K562 (cell line): ENCODE data around the gene HMGXB3. TPM values are rescaled to one million over a fixed set of nuclear protein-coding genes. Genes with fewer than 3 reads are reported as not detected.

ENCODE experiments used
- BACH1 ChIP-seq: fragments of 200-800 bp; sonication (Bioruptor generic); IDR thresholded peaks from 2 replicates; pipeline ENCODE4 v1.6.1; 2016; ENCODE audit warnings: missing genetic modification characterization, missing compliant biosample characterization
- CCNT2 ChIP-seq: IDR thresholded peaks from 2 replicates; pipeline ENCODE4 v1.6.1; 2011; ENCODE audit warnings: borderline replicate concordance, low read depth, mild to moderate bottlenecking, moderate library complexity, mixed read lengths, low read length; ENCODE audit not compliant: insufficient read length; ENCODE audit errors: extremely low read depth
- ILK ChIP-seq: fragments of 450-650 bp; IDR thresholded peaks from 2 replicates; pipeline ENCODE4 v1.6.1; 2016; ENCODE audit warnings: missing genetic modification characterization, low read depth, mild to moderate bottlenecking, missing compliant biosample characterization, moderate library complexity, borderline replicate concordance
- PRPF4 ChIP-seq: fragments of 200-400 bp; formaldehyde crosslinking; IDR thresholded peaks from one replicate; pipeline ENCODE4 v1.6.1; 2017; ENCODE audit warnings: low read length, low read depth, mild to moderate bottlenecking; ENCODE audit not compliant: insufficient read depth, poor library complexity, severe bottlenecking
- RAD21 ChIP-seq, 2 experiments: fragments of 250-450 bp in 1 of 2; fragments of 450-650 bp in 1 of 2; sonication (Bioruptor Pico) in 1 of 2; formaldehyde crosslinking in 1 of 2; IDR thresholded peaks in 1 of 2; conservative IDR thresholded peaks in 1 of 2; 2 replicates each; pipeline versions ENCODE4 v1.4.0 to v1.8.0; 2020 to 2022; ENCODE audit warnings: mild to moderate bottlenecking in 2 of 2, moderate library complexity in 1 of 2
- SAFB ChIP-seq: fragments of 200-400 bp; formaldehyde crosslinking; IDR thresholded peaks from 2 replicates; pipeline ENCODE4 v1.6.1; 2017; ENCODE audit warnings: low read depth, low read length, borderline replicate concordance
- XRCC5 ChIP-seq: fragments of 200-400 bp; formaldehyde crosslinking; IDR thresholded peaks from 2 replicates; pipeline ENCODE4 v1.6.1; 2017; ENCODE audit warnings: low read depth, mild to moderate bottlenecking, low read length
- ZNF253 ChIP-seq: fragments of 250-450 bp; sonication (Bioruptor Pico); conservative IDR thresholded peaks from 2 replicates; pipeline ENCODE4 v1.6.1; 2021; ENCODE audit warnings: mild to moderate bottlenecking
- ZNF354B ChIP-seq: fragments of 250-450 bp; sonication (Bioruptor Pico); IDR thresholded peaks from 2 replicates; pipeline ENCODE4 v1.4.0; 2020
- ZNF507 ChIP-seq: conservative IDR thresholded peaks from 2 replicates; pipeline ENCODE4 v1.6.1; 2017; ENCODE audit warnings: missing genetic modification characterization, missing compliant biosample characterization
- ZNF785 ChIP-seq: fragments of 250-450 bp; sonication (Bioruptor Pico); IDR thresholded peaks from 2 replicates; pipeline ENCODE4 v1.4.0; 2020; ENCODE audit warnings: mild to moderate bottlenecking
- polyA plus RNA-seq, 8 experiments: library from polyadenylated mRNA; depleted of rRNA in 4 of 8; stranded (reverse) in 5 of 8; unstranded in 3 of 8; fragments of >200 nt; fragmentation: Nextera tagmentation in 2 of 8; fragmentation: Illumina TruSeq in 1 of 8; extraction: Ambion mirVana in 2 of 8; extraction: Trizol in 1 of 8; gene quantifications; 2 replicates each; pipeline versions ENCODE4 v1.2.1 to v1.2.3, GENCODE V29; 2011 to 2014; ENCODE audit warnings: inconsistent platforms in 1 of 8, missing spikeins in 1 of 8
- total RNA-seq, 7 experiments: library from RNA; depleted of rRNA in 6 of 7; stranded (reverse); fragments of >200 nt in 6 of 7; fragmentation: Illumina TruSeq in 2 of 7; extraction: Trizol in 2 of 7; gene quantifications; 2 replicates each; pipeline versions ENCODE4 v1.2.1 to v1.2.3, GENCODE V29; 2011 to 2021; ENCODE audit warnings: low replicate concordance in 1 of 7

The HMGXB3 gene
- total and polyA plus RNA-seq, 9 of the 15 experiments (the other 6 are each of a cell fraction or from before 2014, with no cell fraction given) = 1.8 to 44.1 (median 32.2) TPM

DNA sequence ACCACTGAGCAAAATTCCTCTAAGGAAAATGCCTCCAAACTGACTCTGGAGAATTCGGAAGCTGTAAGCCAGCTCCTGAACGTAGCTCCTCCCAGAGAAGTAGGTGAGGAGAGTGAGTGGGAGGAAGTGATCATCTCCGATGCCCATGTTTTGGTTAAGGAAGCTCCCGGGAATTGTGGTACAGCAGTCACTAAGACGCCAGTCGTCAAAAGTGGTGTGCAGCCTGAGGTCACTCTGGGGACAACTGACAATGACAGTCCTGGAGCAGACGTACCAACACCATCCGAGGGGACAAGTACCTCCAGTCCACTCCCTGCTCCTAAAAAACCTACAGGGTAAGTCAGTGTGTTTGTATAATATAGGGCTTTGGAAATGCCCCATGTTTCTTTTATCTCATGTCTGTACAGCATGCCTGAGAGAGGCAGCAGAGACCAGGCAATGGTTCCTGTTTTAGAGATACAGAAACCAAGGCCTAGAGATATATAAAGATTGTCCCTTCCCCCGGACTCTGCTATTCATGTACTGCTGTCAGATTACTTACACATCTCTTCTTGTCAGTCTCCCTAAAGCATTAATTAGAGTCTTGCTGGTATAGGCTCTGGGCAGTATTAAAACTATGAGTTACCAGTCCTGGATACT lies 23.9 kb downstream of the HMGXB3 start (continued):
- no peak for TF ChIP-seq ZNF253
- TF ChIP-seq CCNT2 = no peak
- no peak for TF ChIP-seq ZNF354B (CRISPR knock-in tag)
- TF ChIP-seq RAD21 (CRISPR knock-in tag; conservative IDR thresholded peaks at IDR 0.05 in 1 of 2, IDR thresholded peaks at IDR 0.05 in 1 of 2) = peak; percentile 62 to 64
- TF ChIP-seq ZNF785 (CRISPR knock-in tag) = no peak
- TF ChIP-seq ZNF507 (tag) = no peak
- TF ChIP-seq SAFB = no peak
- TF ChIP-seq BACH1 = no peak
- TF ChIP-seq XRCC5 = no peak
- TF ChIP-seq ILK (tag) = no peak
- TF ChIP-seq PRPF4 = no peak
